Prostate gland (tissue), 2 donors: ENCODE data around the gene FAF1. TPM values are rescaled to one million over a fixed set of nuclear protein-coding genes. Genes with fewer than 3 reads are reported as not detected.
A peak's percentile ranks its signal among the peaks of the same experiment; 100 is the strongest.

Experiments
- DNase-seq: peaks from one replicate; pipeline ENCODE4 v3.0.0-alpha.2; 2019; ENCODE audit warnings: low spot score
- H3K27ac ChIP-seq, 2 donors: fragments of 200-600 bp; sonication (generic); 2 replicates each; pipeline ENCODE4 v1.5.1; 2017 to 2019
- H3K27me3 ChIP-seq: fragments of 200-600 bp; sonication (generic); replicated peaks from 2 replicates; pipeline ENCODE4 v1.5.1; 2019; ENCODE audit not compliant: insufficient read depth
- H3K36me3 ChIP-seq, 2 donors: fragments of 200-600 bp; sonication (generic); 1 replicate in 1 of 2; 2 replicates in 1 of 2; pipeline versions ENCODE4 v1.5.1 to v1.8.1; 2017 to 2019
- H3K4me1 ChIP-seq: fragments of 200-600 bp; sonication (generic); replicated peaks from 2 replicates; pipeline ENCODE4 v1.5.1; 2019
- H3K4me3 ChIP-seq, 2 donors: fragments of 200-600 bp; sonication (generic); 2 replicates each; pipeline ENCODE4 v1.5.1; 2017 to 2019
- H3K9me3 ChIP-seq: fragments of 200-600 bp; sonication (generic); 2 replicates; pipeline ENCODE4 v1.5.1; 2017
- CTCF ChIP-seq, 4 experiments: fragments of 200-600 bp in 2 of 4; fragments of 450-650 bp in 2 of 4; sonication (generic) in 2 of 4; IDR thresholded peaks; 1 replicate in 3 of 4; 2 replicates in 1 of 4; pipeline ENCODE4 v1.5.1; 2016 to 2019; ENCODE audit warnings: antibody characterized with exemption in 4 of 4, mild to moderate bottlenecking in 2 of 4, moderate library complexity in 2 of 4
- POLR2A ChIP-seq: fragments of 450-650 bp; IDR thresholded peaks from one replicate; pipeline ENCODE4 v1.6.1; 2016; ENCODE audit warnings: antibody characterized with exemption, mild to moderate bottlenecking
- POLR2AphosphoS5 ChIP-seq: sonication (generic); formaldehyde crosslinking; IDR thresholded peaks from one replicate; pipeline ENCODE4 v1.6.1; 2017; ENCODE audit warnings: antibody characterized with exemption
- WGBS: methylation state at CpG from one replicate; pipeline ENCODE4 v1.1.5; 2018; 5-methylcytosine and 5-hydroxymethylcytosine counted together
- intact Hi-C: fragments of 100-400 bp; cut with DNase I; formaldehyde crosslinking; loops from one replicate; pipeline ENCODE4 v1.14.2; 2022
- total RNA-seq, 2 donors: library from RNA; depleted of rRNA; stranded (reverse); fragments of >200 nt; gene quantifications; one replicate each; pipeline ENCODE4 v1.1.0, GENCODE V29; 2016

FAF1 gene
- total RNA-seq, 2 donors from 2014 or later: 40.4 to 41.5 TPM

GRCh38 chr1:50971748-50972305 is 11.8 kb upstream of the FAF1 start:
- intact Hi-C loops: no loop called here
- no peak overlapping the region for H3K27ac ChIP-seq
- no peaks in the 10 kb centered on the region for H3K27me3 ChIP-seq
- TF ChIP-seq POLR2AphosphoS5 (no peak), POLR2A (no peak), CTCF (IDR thresholded peaks at IDR 0.05) (no peak)
- DNase-seq: no peak
- H3K4me3 ChIP-seq: peak overlapping the region in 1 of 2 donors; percentile 79
- H3K36me3 ChIP-seq: no peaks in the 10 kb centered on the region
- no peaks in the 10 kb centered on the region for H3K4me1 ChIP-seq
- WGBS: 70% methylated on average over 6 of the region's 6 CpGs
- no peaks in the 10 kb centered on the region for H3K9me3 ChIP-seq

GRCh38 chr1:50970931-50971582 is 11.0 kb upstream of the FAF1 start:
- Histone ChIP-seq H3K27ac (peak overlapping the region; percentile 94 to 98), H3K4me3 (peak overlapping the region; percentile 67 to 79), H3K9me3 (no peaks in the 10 kb centered on the region), H3K27me3 (no peaks in the 10 kb centered on the region), H3K4me1 (no peaks in the 10 kb centered on the region), H3K36me3 (no peaks in the 10 kb centered on the region)
- WGBS: 34% methylated on average over 7 of the region's 7 CpGs
- intact Hi-C loops: no loop called here
- DNase-seq: no peak
- TF ChIP-seq POLR2A (no peak), POLR2AphosphoS5 (no peak), CTCF (IDR thresholded peaks at IDR 0.05) (no peak)

GRCh38 chr1:50970509-50970887 is 10.4 kb upstream of the FAF1 start:
- TF ChIP-seq POLR2A (no peak), CTCF (IDR thresholded peaks at IDR 0.05) (no peak), POLR2AphosphoS5 (no peak)
- H3K4me3 ChIP-seq: peak overlapping the region; percentile 67 to 79
- 15% methylated on average over 6 of the region's 6 CpGs for WGBS
- no peaks in the 10 kb centered on the region for H3K4me1 ChIP-seq
- intact Hi-C loops: no loop called here
- no peaks in the 10 kb centered on the region for H3K9me3 ChIP-seq
- H3K36me3 ChIP-seq: no peaks in the 10 kb centered on the region
- peak overlapping the region; percentile 94 to 98 for H3K27ac ChIP-seq
- DNase-seq: no peak
- H3K27me3 ChIP-seq: no peaks in the 10 kb centered on the region

- H3K27me3 ChIP-seq: no peaks in the 10 kb centered on the region
- peak; percentile 72 for TF ChIP-seq POLR2AphosphoS5
- TF ChIP-seq CTCF (IDR thresholded peaks at IDR 0.05): no peak
- peak; percentile 40 for TF ChIP-seq POLR2A
- peak within 1 kb of the TSS; percentile 94 to 98 for H3K27ac ChIP-seq
- DNase-seq: peak; percentile 79
- 1% methylated on average over 44 of the region's 44 CpGs for WGBS
- H3K4me1 ChIP-seq: no peaks in the 10 kb centered on the region
- intact Hi-C loops: no loop called here
- H3K4me3 ChIP-seq: peak within 1 kb of the TSS; percentile 67 to 79
- no peaks in the 10 kb centered on the region for H3K36me3 ChIP-seq
- H3K9me3 ChIP-seq: no peaks in the 10 kb centered on the region
Measured at GRCh38 chr1:50969611-50970508, 9.8 kb upstream of the FAF1 start, which contains the start of gene CDKN2C. Gene CDKN2C (plus strand): TSS chr1:50970245. CDS start chr1:50970369, 124 bp downstream.
